IPS DF 4.7 (cell line): Measurements from ENCODE around the gene ZNF326.

Source experiments
- DNase-seq: peaks from one replicate; pipeline ENCODE4 v3.0.0-alpha.2; 2013; ENCODE audit warnings: low spot score; ENCODE audit errors: extremely low read depth

The ZNF326 gene

GRCh38 chr1:89994805-89995597 lies at the start of gene ZNF326:
TSS of gene ZNF326 (plus strand) at chr1:89995110. CDS start at chr1:89995258, 148 bp downstream.
- DNase-seq, result peak; percentile 82

- no peak for DNase-seq
Observed at GRCh38 chr1:89945852-89946476, 48.9 kb upstream of the ZNF326 start.

GRCh38 chr1:89946532-89946931 lies 48.4 kb upstream of the ZNF326 start:
- no peak for DNase-seq

- DNase-seq, result no peak
Observed at GRCh38 chr1:89948722-89949345, 46.1 kb upstream of the ZNF326 start.

GRCh38 chr1:89949991-89950624 lies 44.8 kb upstream of the ZNF326 start:
- no peak for DNase-seq

- no peak for DNase-seq
Observed at GRCh38 chr1:89950703-89951102, 44.2 kb upstream of the ZNF326 start.

GRCh38 chr1:89951766-89952604 lies 42.9 kb upstream of the ZNF326 start:
- DNase-seq, result no peak

- no peak for DNase-seq
Observed at GRCh38 chr1:89952605-89953130, 42.2 kb upstream of the ZNF326 start.

- no peak for DNase-seq
Observed at GRCh38 chr1:89953131-89953626, 41.7 kb upstream of the ZNF326 start.

GRCh38 chr1:89953929-89954328 lies 41.0 kb upstream of the ZNF326 start:
- DNase-seq, result no peak

GRCh38 chr1:89954401-89954800 lies 40.5 kb upstream of the ZNF326 start:
- DNase-seq, result no peak

- no peak for DNase-seq
Observed at GRCh38 chr1:89955311-89956205, 39.4 kb upstream of the ZNF326 start.

GRCh38 chr1:89957107-89957506 lies 37.8 kb upstream of the ZNF326 start:
- DNase-seq, result no peak

- DNase-seq, result no peak
Observed at GRCh38 chr1:89958851-89959654, 35.9 kb upstream of the ZNF326 start.

- no peak for DNase-seq
Observed at GRCh38 chr1:89959719-89960118, 35.2 kb upstream of the ZNF326 start.

- DNase-seq, result no peak
Observed at GRCh38 chr1:89962024-89962741, 32.7 kb upstream of the ZNF326 start.

- no peak for DNase-seq
Observed at GRCh38 chr1:89962742-89963075, 32.2 kb upstream of the ZNF326 start.

GRCh38 chr1:89965193-89965768 lies 29.6 kb upstream of the ZNF326 start:
- DNase-seq, result no peak
